ENCODE measurements around the gene EYS. TPM values are rescaled to one million over a fixed set of nuclear protein-coding genes. Genes with fewer than 3 reads are reported as not detected.

EYS gene
- total and polyA plus RNA-seq, 2 of the 8 experiments (the other 6 are each of a cell fraction or from before 2014, with no cell fraction given): 0.05 to 0.13 TPM

DNA sequence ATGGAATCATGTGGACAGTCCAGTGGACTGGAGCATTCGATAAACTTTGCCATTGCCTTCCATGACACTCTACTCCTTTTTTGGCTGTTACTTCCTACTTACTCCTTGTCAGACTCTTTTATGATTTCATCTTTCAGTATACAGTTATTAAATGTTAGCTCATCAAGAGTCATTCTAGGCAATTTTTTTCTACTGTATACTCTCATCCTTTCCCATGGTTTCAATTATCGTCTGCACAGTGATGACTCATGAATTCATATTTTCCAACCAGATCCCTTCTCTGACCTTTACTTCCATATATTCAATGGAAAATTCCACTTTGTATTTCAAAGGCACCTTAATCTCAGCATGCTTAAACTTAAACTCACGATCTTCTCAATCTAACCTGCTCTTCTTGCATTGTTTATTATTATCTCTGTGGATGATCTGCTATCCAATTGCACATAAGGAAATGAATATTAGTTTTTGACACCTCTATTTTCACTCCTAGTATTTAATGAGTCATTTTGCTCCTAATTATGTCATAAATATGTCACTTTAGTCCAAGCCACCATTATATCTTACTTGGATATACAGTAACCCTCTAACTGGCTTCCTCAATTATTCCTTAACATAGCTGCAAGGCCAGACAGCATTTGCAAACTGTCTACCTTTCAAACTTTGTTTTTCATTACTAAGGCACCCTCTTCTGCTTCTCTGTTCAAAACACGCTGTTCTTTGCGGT is 1643.9 kb downstream of the EYS start (continued):
- TF ChIP-seq, protein P1, sequence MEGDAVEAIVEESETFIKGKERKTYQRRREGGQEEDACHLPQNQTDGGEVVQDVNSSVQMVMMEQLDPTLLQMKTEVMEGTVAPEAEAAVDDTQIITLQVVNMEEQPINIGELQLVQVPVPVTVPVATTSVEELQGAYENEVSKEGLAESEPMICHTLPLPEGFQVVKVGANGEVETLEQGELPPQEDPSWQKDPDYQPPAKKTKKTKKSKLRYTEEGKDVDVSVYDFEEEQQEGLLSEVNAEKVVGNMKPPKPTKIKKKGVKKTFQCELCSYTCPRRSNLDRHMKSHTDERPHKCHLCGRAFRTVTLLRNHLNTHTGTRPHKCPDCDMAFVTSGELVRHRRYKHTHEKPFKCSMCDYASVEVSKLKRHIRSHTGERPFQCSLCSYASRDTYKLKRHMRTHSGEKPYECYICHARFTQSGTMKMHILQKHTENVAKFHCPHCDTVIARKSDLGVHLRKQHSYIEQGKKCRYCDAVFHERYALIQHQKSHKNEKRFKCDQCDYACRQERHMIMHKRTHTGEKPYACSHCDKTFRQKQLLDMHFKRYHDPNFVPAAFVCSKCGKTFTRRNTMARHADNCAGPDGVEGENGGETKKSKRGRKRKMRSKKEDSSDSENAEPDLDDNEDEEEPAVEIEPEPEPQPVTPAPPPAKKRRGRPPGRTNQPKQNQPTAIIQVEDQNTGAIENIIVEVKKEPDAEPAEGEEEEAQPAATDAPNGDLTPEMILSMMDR (IDR thresholded peaks at IDR 0.05; ENCODE audit: control extremely low read depth in 1 of 3, insufficient read depth in 1 of 3, low read depth in 1 of 3, low read length in 3 of 3): no peak
- TF ChIP-seq TBP (IDR thresholded peaks at IDR 0.05; ENCODE audit: low read depth, low read length) (no peak), CBX5 (IDR thresholded peaks at IDR 0.05; ENCODE audit: low read depth, low read length) (no peak), GTF2F1 (IDR thresholded peaks at IDR 0.05; ENCODE audit: borderline replicate concordance, low read depth, low read length) (no peak), SP4 (IDR thresholded peaks at IDR 0.05; ENCODE audit: low read length) (no peak), EGR1 (IDR thresholded peaks at IDR 0.05; ENCODE audit: borderline replicate concordance, low read depth, low read length) (no peak), CHD2 (IDR thresholded peaks at IDR 0.05; ENCODE audit: low read length) (no peak), SP2 (IDR thresholded peaks at IDR 0.05; ENCODE audit: low read length) (no peak)
- TF ChIP-seq, protein P2, sequence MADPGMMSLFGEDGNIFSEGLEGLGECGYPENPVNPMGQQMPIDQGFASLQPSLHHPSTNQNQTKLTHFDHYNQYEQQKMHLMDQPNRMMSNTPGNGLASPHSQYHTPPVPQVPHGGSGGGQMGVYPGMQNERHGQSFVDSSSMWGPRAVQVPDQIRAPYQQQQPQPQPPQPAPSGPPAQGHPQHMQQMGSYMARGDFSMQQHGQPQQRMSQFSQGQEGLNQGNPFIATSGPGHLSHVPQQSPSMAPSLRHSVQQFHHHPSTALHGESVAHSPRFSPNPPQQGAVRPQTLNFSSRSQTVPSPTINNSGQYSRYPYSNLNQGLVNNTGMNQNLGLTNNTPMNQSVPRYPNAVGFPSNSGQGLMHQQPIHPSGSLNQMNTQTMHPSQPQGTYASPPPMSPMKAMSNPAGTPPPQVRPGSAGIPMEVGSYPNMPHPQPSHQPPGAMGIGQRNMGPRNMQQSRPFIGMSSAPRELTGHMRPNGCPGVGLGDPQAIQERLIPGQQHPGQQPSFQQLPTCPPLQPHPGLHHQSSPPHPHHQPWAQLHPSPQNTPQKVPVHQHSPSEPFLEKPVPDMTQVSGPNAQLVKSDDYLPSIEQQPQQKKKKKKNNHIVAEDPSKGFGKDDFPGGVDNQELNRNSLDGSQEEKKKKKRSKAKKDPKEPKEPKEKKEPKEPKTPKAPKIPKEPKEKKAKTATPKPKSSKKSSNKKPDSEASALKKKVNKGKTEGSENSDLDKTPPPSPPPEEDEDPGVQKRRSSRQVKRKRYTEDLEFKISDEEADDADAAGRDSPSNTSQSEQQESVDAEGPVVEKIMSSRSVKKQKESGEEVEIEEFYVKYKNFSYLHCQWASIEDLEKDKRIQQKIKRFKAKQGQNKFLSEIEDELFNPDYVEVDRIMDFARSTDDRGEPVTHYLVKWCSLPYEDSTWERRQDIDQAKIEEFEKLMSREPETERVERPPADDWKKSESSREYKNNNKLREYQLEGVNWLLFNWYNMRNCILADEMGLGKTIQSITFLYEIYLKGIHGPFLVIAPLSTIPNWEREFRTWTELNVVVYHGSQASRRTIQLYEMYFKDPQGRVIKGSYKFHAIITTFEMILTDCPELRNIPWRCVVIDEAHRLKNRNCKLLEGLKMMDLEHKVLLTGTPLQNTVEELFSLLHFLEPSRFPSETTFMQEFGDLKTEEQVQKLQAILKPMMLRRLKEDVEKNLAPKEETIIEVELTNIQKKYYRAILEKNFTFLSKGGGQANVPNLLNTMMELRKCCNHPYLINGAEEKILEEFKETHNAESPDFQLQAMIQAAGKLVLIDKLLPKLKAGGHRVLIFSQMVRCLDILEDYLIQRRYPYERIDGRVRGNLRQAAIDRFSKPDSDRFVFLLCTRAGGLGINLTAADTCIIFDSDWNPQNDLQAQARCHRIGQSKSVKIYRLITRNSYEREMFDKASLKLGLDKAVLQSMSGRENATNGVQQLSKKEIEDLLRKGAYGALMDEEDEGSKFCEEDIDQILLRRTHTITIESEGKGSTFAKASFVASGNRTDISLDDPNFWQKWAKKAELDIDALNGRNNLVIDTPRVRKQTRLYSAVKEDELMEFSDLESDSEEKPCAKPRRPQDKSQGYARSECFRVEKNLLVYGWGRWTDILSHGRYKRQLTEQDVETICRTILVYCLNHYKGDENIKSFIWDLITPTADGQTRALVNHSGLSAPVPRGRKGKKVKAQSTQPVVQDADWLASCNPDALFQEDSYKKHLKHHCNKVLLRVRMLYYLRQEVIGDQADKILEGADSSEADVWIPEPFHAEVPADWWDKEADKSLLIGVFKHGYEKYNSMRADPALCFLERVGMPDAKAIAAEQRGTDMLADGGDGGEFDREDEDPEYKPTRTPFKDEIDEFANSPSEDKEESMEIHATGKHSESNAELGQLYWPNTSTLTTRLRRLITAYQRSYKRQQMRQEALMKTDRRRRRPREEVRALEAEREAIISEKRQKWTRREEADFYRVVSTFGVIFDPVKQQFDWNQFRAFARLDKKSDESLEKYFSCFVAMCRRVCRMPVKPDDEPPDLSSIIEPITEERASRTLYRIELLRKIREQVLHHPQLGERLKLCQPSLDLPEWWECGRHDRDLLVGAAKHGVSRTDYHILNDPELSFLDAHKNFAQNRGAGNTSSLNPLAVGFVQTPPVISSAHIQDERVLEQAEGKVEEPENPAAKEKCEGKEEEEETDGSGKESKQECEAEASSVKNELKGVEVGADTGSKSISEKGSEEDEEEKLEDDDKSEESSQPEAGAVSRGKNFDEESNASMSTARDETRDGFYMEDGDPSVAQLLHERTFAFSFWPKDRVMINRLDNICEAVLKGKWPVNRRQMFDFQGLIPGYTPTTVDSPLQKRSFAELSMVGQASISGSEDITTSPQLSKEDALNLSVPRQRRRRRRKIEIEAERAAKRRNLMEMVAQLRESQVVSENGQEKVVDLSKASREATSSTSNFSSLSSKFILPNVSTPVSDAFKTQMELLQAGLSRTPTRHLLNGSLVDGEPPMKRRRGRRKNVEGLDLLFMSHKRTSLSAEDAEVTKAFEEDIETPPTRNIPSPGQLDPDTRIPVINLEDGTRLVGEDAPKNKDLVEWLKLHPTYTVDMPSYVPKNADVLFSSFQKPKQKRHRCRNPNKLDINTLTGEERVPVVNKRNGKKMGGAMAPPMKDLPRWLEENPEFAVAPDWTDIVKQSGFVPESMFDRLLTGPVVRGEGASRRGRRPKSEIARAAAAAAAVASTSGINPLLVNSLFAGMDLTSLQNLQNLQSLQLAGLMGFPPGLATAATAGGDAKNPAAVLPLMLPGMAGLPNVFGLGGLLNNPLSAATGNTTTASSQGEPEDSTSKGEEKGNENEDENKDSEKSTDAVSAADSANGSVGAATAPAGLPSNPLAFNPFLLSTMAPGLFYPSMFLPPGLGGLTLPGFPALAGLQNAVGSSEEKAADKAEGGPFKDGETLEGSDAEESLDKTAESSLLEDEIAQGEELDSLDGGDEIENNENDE (IDR thresholded peaks at IDR 0.05; ENCODE audit: insufficient replicate concordance, low read length): no peak

Data from H1 (cell line).